Measurements from ENCODE around the gene DDX41. TPM values are rescaled to one million over a fixed set of nuclear protein-coding genes. Genes with fewer than 3 reads are reported as not detected.
A peak's percentile ranks its signal among the peaks of the same experiment; 100 is the strongest.

The DDX41 gene
- total and polyA plus RNA-seq, 2 of the 13 experiments (the other 11 are each of a cell fraction or from before 2014, with no cell fraction given): 62.8 to 105 TPM

GRCh38 chr5:177497292-177498012, 19.3 kb downstream of the DDX41 start, which contains the start of gene PDLIM7 (continued):
- no peak for TF ChIP-seq ZNF138 (CRISPR knock-in tag; IDR thresholded peaks at IDR 0.05; ENCODE audit: low read depth)
- no peak; the same call in 1 of the 2 replicates for TF ChIP-seq ZMYM4 (CRISPR knock-in tag; IDR thresholded peaks at IDR 0.05)
- TF ChIP-seq ZNF629 (CRISPR knock-in tag; conservative IDR thresholded peaks at IDR 0.05): peak; percentile 99
- TF ChIP-seq BHLHE40 (IDR thresholded peaks at IDR 0.05; ENCODE audit: low read length): 0 out of 2 replicates have a peak, but pooled peaks have one; percentile 3
- TF ChIP-seq ZFP90 (CRISPR knock-in tag; IDR thresholded peaks at IDR 0.05; ENCODE audit: borderline replicate concordance): peak; percentile 69; the same call in 1 of the 2 replicates
- TF ChIP-seq ARNT2 (CRISPR knock-in tag; IDR thresholded peaks at IDR 0.05; ENCODE audit: low read depth): peak; percentile 68
- TF ChIP-seq ZNF687 (CRISPR knock-in tag; IDR thresholded peaks at IDR 0.05): peak; percentile 77
- no peak for TF ChIP-seq ATF7 (IDR thresholded peaks at IDR 0.05)
- TF ChIP-seq ATF7 (CRISPR knock-in tag; IDR thresholded peaks at IDR 0.05): no peak
- TF ChIP-seq ZNF782 (CRISPR knock-in tag; IDR thresholded peaks at IDR 0.05; ENCODE audit: borderline replicate concordance): no peak
- TF ChIP-seq SNAI1 (CRISPR knock-in tag; IDR thresholded peaks at IDR 0.05; ENCODE audit: borderline replicate concordance): 0 out of 2 replicates have a peak, but pooled peaks have one; percentile 31
- peak; percentile 65; the same call in 1 of the 2 replicates for TF ChIP-seq KLF6 (CRISPR knock-in tag; IDR thresholded peaks at IDR 0.05)
- peak; percentile 98 for TF ChIP-seq KDM1A (CRISPR knock-in tag; IDR thresholded peaks at IDR 0.05)
- TF ChIP-seq ZNF740 (CRISPR knock-in tag; IDR thresholded peaks at IDR 0.05): no peak
- peak; percentile 68 for TF ChIP-seq PHF21A (CRISPR knock-in tag; IDR thresholded peaks at IDR 0.05)
- TF ChIP-seq TAF1 (CRISPR knock-in tag; IDR thresholded peaks at IDR 0.05): peak; percentile 89
- no peak; a peak in 1 of 4 replicates for TF ChIP-seq REST (IDR thresholded peaks at IDR 0.05; ENCODE audit: borderline replicate concordance in 1 of 2, low read depth in 1 of 2, low read length in 2 of 2)
- no peak for TF ChIP-seq ZFYVE20 (CRISPR knock-in tag; IDR thresholded peaks at IDR 0.05; ENCODE audit: borderline replicate concordance, low read depth)
- TF ChIP-seq ZNF10 (CRISPR knock-in tag; IDR thresholded peaks at IDR 0.05; ENCODE audit: borderline replicate concordance, low read depth): no peak
- peak; percentile 30; the same call in 1 of the 2 replicates for TF ChIP-seq MNT (IDR thresholded peaks at IDR 0.05)

Data from HepG2 (cell line).